Stimulated activated memory B cell treated with anti-CD40 and anti-IgM and Interleukin-4, amounts not matched to agents 10 μg/mL and 1 μg/mL and 100 μg/mL, for 72 hours (primary cell): ENCODE measurements around the gene ZCRB1.
"Not testable (repeated sequence)": the region's sequence is repeated elsewhere in the genome, so short reads cannot be mapped to it uniquely, and the experiment has no call there.

ENCODE experiments used
- ATAC-seq: fragments of 150-1000 bp; cut with Tn5 transposase; 2 replicates; pipeline ENCODE4 v1.10.0; 2021
- H3K27ac Mint-ChIP-seq: one replicate; pipeline ENCODE4 v1.8.0; 2022; ENCODE audit warnings: mild to moderate bottlenecking, mixed read lengths
- H3K27me3 Mint-ChIP-seq: one replicate; pipeline ENCODE4 v1.8.0; 2022; ENCODE audit warnings: mixed read lengths
- H3K36me3 Mint-ChIP-seq: one replicate; pipeline ENCODE4 v1.8.0; 2022; ENCODE audit warnings: mixed read lengths
- H3K4me1 Mint-ChIP-seq: one replicate; pipeline ENCODE4 v1.8.0; 2022; ENCODE audit warnings: mixed read lengths
- H3K4me3 Mint-ChIP-seq: one replicate; pipeline ENCODE4 v1.8.0; 2022; ENCODE audit warnings: mild to moderate bottlenecking, moderate library complexity, mixed read lengths
- H3K9me3 Mint-ChIP-seq: one replicate; pipeline ENCODE4 v1.8.0; 2022; ENCODE audit warnings: mixed read lengths

ZCRB1 gene

DNA sequence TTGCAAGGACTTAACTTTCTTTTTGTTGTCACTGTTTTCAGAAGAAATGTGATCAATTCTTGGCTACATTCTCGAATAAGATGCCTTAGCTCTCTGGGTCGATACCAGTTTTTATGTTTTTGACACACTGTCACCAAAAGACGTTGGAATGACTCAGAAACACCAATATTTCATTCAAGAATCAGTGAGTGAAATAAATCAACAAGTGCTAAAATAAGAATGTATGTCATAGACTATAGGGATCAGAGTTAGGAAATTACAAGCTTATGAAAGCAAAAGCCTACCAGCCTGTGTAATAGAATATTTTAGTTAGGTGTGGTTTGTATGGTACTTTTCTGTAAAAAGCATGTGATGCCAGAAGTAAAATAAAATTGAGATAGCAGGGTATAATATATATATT lies 17.8 kb upstream of the ZCRB1 start:
- no peak overlapping the region for H3K4me3 Mint-ChIP-seq
- no peaks in the 10 kb centered on the region for H3K27me3 Mint-ChIP-seq
- H3K4me1 Mint-ChIP-seq: peaks cover 27% of the 10 kb centered on the region

GRCh38 chr12:42342028-42342427 lies 16.1 kb upstream of the ZCRB1 start:
- no peak overlapping the region for H3K4me3 Mint-ChIP-seq
- H3K27me3 Mint-ChIP-seq: no peaks in the 10 kb centered on the region
- H3K9me3 Mint-ChIP-seq: no peaks in the 10 kb centered on the region
- H3K27ac Mint-ChIP-seq: no peak overlapping the region
- peaks cover 30% of the 10 kb centered on the region for H3K36me3 Mint-ChIP-seq
- no peak for ATAC-seq
- peaks cover 34% of the 10 kb centered on the region for H3K4me1 Mint-ChIP-seq

More for the DNA sequence above, 17.8 kb upstream of the ZCRB1 start:
- no peaks in the 10 kb centered on the region for H3K9me3 Mint-ChIP-seq
- no peak for ATAC-seq
- peaks cover 23% of the 10 kb centered on the region for H3K36me3 Mint-ChIP-seq
- no peak overlapping the region for H3K27ac Mint-ChIP-seq

DNA sequence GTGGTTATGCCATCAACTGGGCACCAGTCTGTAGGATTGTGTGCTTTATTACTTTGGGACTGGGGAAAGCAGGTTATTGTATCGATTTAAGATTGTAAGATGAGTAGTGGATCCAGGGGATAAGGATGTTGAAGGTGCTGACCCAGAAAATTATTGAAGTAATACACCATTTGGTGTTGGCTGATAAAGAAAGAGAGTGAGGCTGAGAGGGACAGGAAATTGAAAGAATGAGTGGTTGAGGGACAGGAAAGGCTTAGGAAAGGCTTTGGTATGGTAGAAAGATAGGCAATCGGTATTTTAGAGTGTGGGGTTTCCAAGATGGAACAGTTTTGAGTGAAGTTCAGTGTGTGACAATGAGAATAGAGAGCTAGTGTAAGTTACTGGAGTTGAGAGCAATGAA lies 12.4 kb upstream of the ZCRB1 start:
- Mint-ChIP-seq H3K4me3 (no peak overlapping the region), H3K27me3 (no peaks in the 10 kb centered on the region), H3K27ac (no peak overlapping the region), H3K9me3 (no peaks in the 10 kb centered on the region), H3K4me1 (peaks cover 35% of the 10 kb centered on the region), H3K36me3 (peaks cover 23% of the 10 kb centered on the region)
- no peak for ATAC-seq

DNA sequence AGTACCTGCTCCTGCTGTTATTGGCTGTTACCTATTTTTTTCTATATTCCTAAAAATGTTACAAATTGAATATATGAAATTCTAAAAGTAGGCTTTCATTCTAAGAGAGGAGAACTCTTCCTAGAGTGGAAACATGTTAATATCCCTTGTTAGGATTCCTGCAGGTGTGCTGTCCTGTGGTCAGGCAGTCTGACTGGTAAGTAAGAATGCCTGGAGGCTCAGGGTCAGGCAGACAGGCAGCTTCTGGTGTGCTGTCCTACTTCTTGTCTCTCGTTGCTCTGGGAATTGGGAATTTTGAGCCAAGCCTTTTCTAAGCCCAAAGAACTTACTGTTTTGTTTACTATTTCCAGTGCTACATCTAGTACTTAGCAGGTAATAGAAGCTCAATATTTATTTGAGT lies 10.4 kb upstream of the ZCRB1 start:
- no peaks in the 10 kb centered on the region for H3K9me3 Mint-ChIP-seq
- peaks cover 21% of the 10 kb centered on the region for H3K36me3 Mint-ChIP-seq
- H3K4me3 Mint-ChIP-seq: no peak overlapping the region
- H3K27me3 Mint-ChIP-seq: no peaks in the 10 kb centered on the region
- ATAC-seq: no peak
- no peak overlapping the region for H3K27ac Mint-ChIP-seq
- H3K4me1 Mint-ChIP-seq: peaks cover 42% of the 10 kb centered on the region

GRCh38 chr12:42332301-42333285 lies 6.7 kb upstream of the ZCRB1 start:
- ATAC-seq: no peak
- H3K9me3 Mint-ChIP-seq: no peaks in the 10 kb centered on the region
- peaks cover 56% of the 10 kb centered on the region for H3K4me1 Mint-ChIP-seq
- H3K4me3 Mint-ChIP-seq: no peak overlapping the region
- peaks cover 8% of the 10 kb centered on the region for H3K36me3 Mint-ChIP-seq
- no peak overlapping the region for H3K27ac Mint-ChIP-seq
- H3K27me3 Mint-ChIP-seq: no peaks in the 10 kb centered on the region

GRCh38 chr12:42330097-42330496 lies 4.2 kb upstream of the ZCRB1 start:
- not testable (repeated sequence) for H3K4me3 Mint-ChIP-seq, H3K9me3 Mint-ChIP-seq, ATAC-seq, H3K36me3 Mint-ChIP-seq, H3K27me3 Mint-ChIP-seq
- Mint-ChIP-seq H3K4me1 (peaks cover 73% of the 10 kb centered on the region), H3K27ac (peak overlapping the region; percentile 63)

DNA sequence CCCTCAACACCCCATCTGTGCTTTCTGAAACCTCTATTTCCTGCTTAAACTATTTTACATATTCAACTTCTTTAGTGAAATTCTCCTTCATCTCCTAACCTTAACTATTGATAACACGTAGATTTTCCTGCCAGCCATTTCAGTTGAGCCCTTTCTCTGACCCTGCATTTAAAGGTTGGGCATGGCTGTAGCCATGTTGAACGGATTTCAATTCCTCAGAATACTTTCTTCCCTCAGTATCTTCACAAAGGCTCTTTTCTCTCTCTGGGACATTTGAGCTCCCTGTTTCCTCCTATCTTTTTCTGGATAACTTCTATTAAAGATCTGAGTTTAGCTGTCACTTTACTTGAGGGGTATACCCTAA lies 1.3 kb upstream of the ZCRB1 start:
- H3K4me1 Mint-ChIP-seq: peaks cover 58% of the 10 kb centered on the region
- peak overlapping the region; percentile 99 for H3K4me3 Mint-ChIP-seq
- peaks cover 6% of the 10 kb centered on the region for H3K36me3 Mint-ChIP-seq
- no peaks in the 10 kb centered on the region for H3K9me3 Mint-ChIP-seq
- no peak for ATAC-seq
- H3K27ac Mint-ChIP-seq: peak overlapping the region; percentile 98
- H3K27me3 Mint-ChIP-seq: no peaks in the 10 kb centered on the region

DNA sequence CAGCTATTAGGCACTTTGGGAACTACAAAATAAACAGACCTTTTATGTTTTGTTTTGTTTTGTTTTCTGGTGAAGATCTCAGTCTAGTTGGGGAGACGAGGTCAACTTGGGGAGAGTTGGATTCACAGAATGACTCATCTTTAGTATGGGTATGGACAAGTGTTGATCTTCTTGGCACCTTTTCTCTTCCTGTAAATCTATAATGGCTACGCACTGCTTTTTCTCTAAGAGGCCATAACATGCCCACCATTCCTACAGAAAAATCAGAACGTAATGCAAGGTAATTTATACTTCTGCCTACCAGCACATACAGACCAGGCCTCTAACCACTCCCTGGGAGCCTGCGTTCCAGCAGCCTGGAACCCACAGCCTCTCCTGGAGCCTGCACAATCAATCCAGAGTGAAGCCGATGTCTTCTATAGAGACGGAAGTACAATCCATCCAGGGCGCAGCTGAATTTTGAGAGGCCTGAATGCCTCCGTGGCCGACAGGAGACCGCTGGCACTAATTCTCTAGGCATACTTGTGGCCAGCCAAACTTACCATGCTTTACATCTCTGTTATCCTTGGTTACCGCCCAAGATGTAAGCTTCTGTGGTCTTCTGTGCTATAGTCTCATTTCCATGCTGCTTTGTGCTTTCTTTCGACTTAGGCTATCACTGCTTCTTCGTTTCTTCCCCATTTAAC lies 790 bp upstream of the ZCRB1 start:
- peak overlapping the region; percentile 99 for H3K4me3 Mint-ChIP-seq
- peaks cover 8% of the 10 kb centered on the region for H3K36me3 Mint-ChIP-seq
- H3K9me3 Mint-ChIP-seq: no peaks in the 10 kb centered on the region
- no peaks in the 10 kb centered on the region for H3K27me3 Mint-ChIP-seq
- ATAC-seq: no peak
- peaks cover 53% of the 10 kb centered on the region for H3K4me1 Mint-ChIP-seq
- H3K27ac Mint-ChIP-seq: peak overlapping the region; percentile 98

- Mint-ChIP-seq H3K4me3 (peak overlapping the region; percentile 99), H3K27ac (peak overlapping the region; percentile 98), H3K36me3 (peaks cover 22% of the 10 kb centered on the region), H3K4me1 (peaks cover 39% of the 10 kb centered on the region), H3K9me3 (no peaks in the 10 kb centered on the region), H3K27me3 (no peaks in the 10 kb centered on the region)
- ATAC-seq: no peak
These were observed 605 bp downstream of the ZCRB1 start for GRCh38 chr12:42325326-42325652.

DNA sequence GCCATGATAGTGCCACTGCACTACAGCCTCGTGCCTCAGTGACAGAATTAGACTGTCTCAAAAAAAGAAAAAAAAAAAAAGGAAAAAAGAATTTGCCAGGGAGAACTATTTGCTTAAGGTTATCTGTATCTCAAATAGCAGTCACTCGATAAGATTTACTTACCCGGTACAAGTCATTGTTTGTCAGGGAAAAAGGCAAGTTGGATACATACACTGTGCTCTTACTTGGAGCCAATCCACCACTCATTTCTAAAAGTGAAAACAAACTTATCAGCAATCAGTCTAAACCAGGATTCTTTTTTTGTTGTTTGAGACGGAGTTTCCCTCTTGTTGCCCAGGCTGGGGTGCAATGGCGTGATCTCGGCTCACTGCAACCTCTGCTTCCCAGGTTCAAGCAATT lies 2.0 kb downstream of the ZCRB1 start:
- H3K4me1 Mint-ChIP-seq: peaks cover 29% of the 10 kb centered on the region
- H3K4me3 Mint-ChIP-seq: no peak overlapping the region
- H3K9me3 Mint-ChIP-seq: no peaks in the 10 kb centered on the region
- peaks cover 32% of the 10 kb centered on the region for H3K36me3 Mint-ChIP-seq
- no peaks in the 10 kb centered on the region for H3K27me3 Mint-ChIP-seq
- ATAC-seq: no peak
- no peak overlapping the region for H3K27ac Mint-ChIP-seq

- no peaks in the 10 kb centered on the region for H3K9me3 Mint-ChIP-seq
- no peak for ATAC-seq
These were observed 3.3 kb downstream of the ZCRB1 start for GRCh38 chr12:42322567-42322966.

GRCh38 chr12:42320796-42321195 lies 5.1 kb downstream of the ZCRB1 start:
- Mint-ChIP-seq H3K4me1 (peaks cover 9% of the 10 kb centered on the region), H3K36me3 (peaks cover 40% of the 10 kb centered on the region), H3K27ac (no peak overlapping the region), H3K4me3 (no peak overlapping the region), H3K9me3 (no peaks in the 10 kb centered on the region), H3K27me3 (no peaks in the 10 kb centered on the region)
- no peak for ATAC-seq

More at GRCh38 chr12:42322567-42322966, 3.3 kb downstream of the ZCRB1 start:
- H3K27ac Mint-ChIP-seq: no peak overlapping the region
- no peaks in the 10 kb centered on the region for H3K27me3 Mint-ChIP-seq
- H3K36me3 Mint-ChIP-seq: peaks cover 37% of the 10 kb centered on the region
- H3K4me1 Mint-ChIP-seq: peaks cover 21% of the 10 kb centered on the region
- no peak overlapping the region for H3K4me3 Mint-ChIP-seq

GRCh38 chr12:42315108-42315507 lies 10.8 kb downstream of the ZCRB1 start:
- Mint-ChIP-seq H3K36me3 (peaks cover 40% of the 10 kb centered on the region), H3K27ac (no peak overlapping the region), H3K9me3 (no peaks in the 10 kb centered on the region), H3K4me3 (no peak overlapping the region), H3K27me3 (no peaks in the 10 kb centered on the region), H3K4me1 (no peaks in the 10 kb centered on the region)
- no peak for ATAC-seq

GRCh38 chr12:42309996-42310395 lies 15.9 kb downstream of the ZCRB1 start:
- no peaks in the 10 kb centered on the region for H3K4me1 Mint-ChIP-seq
- H3K27me3 Mint-ChIP-seq: no peaks in the 10 kb centered on the region
- no peak overlapping the region for H3K27ac Mint-ChIP-seq
- ATAC-seq: no peak
- H3K36me3 Mint-ChIP-seq: peaks cover 20% of the 10 kb centered on the region
- H3K9me3 Mint-ChIP-seq: no peaks in the 10 kb centered on the region
- no peak overlapping the region for H3K4me3 Mint-ChIP-seq

DNA sequence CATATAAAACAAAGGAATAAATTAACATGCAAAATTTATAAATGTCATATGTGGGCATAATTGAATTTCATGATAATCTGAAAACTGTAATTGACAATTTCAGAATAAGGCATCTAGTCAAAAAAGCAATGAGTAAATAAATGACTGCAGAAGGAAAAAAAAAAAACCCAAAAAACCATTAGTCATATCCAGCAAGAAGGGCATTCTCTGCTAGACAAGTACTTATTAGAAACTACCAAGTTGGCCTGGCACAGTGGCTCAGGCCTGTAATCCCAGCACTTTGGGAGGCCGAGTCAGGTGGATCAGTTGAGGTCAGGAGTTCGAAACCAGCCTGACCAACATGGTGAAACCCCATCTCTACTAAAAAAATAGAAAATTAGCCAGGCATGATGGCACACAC lies 17.5 kb downstream of the ZCRB1 start:
- H3K9me3 Mint-ChIP-seq: no peaks in the 10 kb centered on the region
- no peak for ATAC-seq

DNA sequence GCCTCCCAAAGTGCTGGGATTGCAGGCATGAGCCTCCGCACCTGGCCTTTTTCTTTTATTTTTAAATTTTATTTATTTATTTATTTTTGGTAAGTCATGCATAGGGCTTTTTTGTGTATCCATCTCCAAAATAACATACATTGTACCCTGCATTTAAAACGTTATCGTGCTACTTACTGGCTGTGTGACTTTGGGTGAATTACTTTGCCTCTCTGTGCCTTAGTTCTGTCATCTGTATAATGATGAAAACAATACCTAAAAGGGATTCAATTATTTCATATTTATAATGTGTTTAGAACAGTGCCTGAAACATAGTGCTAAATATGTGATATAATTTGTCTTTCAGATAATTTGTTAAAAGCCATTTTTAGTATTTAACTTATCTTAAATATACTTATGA lies 19.6 kb downstream of the ZCRB1 start:
- Mint-ChIP-seq H3K4me1 (no peaks in the 10 kb centered on the region), H3K27ac (no peak overlapping the region), H3K9me3 (no peaks in the 10 kb centered on the region), H3K4me3 (no peak overlapping the region), H3K36me3 (peaks cover 5% of the 10 kb centered on the region), H3K27me3 (no peaks in the 10 kb centered on the region)
- no peak for ATAC-seq

More for the DNA sequence above, 17.5 kb downstream of the ZCRB1 start:
- peaks cover 10% of the 10 kb centered on the region for H3K36me3 Mint-ChIP-seq
- H3K27me3 Mint-ChIP-seq: no peaks in the 10 kb centered on the region
- H3K27ac Mint-ChIP-seq: no peak overlapping the region
- no peaks in the 10 kb centered on the region for H3K4me1 Mint-ChIP-seq
- no peak overlapping the region for H3K4me3 Mint-ChIP-seq
